Neural crest cell (in vitro differentiated cells): Measurements from ENCODE around the gene RGL1. TPM values are rescaled to one million over a fixed set of nuclear protein-coding genes. Genes with fewer than 3 reads are reported as not detected.

Experiments
- DNase-seq: peaks from one replicate; pipeline ENCODE4 v3.0.0; 2021; ENCODE audit warnings: low read depth, mixed read lengths, low spot score
- H3K27ac Mint-ChIP-seq: one replicate; pipeline ENCODE4 v1.8.0; 2021; ENCODE audit warnings: mild to moderate bottlenecking, mixed read lengths; ENCODE audit not compliant: unreplicated experiment
- H3K27me3 Mint-ChIP-seq: 2 replicates; pipeline ENCODE4 v1.8.0; 2021; ENCODE audit warnings: low read depth, mild to moderate bottlenecking, mixed read lengths
- H3K36me3 Mint-ChIP-seq: 2 replicates; pipeline ENCODE4 v1.8.0; 2021; ENCODE audit warnings: low read depth, mild to moderate bottlenecking, mixed read lengths
- H3K4me1 Mint-ChIP-seq: 2 replicates; pipeline ENCODE4 v1.8.0; 2021; ENCODE audit warnings: mixed read lengths
- H3K4me3 Mint-ChIP-seq: one replicate; pipeline ENCODE4 v1.8.0; 2021; ENCODE audit warnings: mild to moderate bottlenecking, mixed read lengths
- H3K9me3 Mint-ChIP-seq: 2 replicates; pipeline ENCODE4 v1.8.0; 2021; ENCODE audit warnings: mixed read lengths
- total RNA-seq: library from RNA; stranded (reverse); gene quantifications from 2 replicates; pipeline ENCODE4 v1.2.1, GENCODE V29; 2021
- TF ChIP-seq, protein P1 (sequence below): fragments of 200-600 bp; sonication (generic); conservative IDR thresholded peaks from 2 replicates; pipeline ENCODE4 v1.5.0; 2021; ENCODE audit warnings: antibody characterized with exemption, mild to moderate bottlenecking

Gene RGL1
- total RNA-seq, 1 donor from 2014 or later = 13.6 TPM

- DNase-seq = no peak
- peaks cover 37% of the 10 kb centered on the region for H3K36me3 Mint-ChIP-seq
- H3K27ac Mint-ChIP-seq = no peak overlapping the region
- no peaks in the 10 kb centered on the region for H3K4me1 Mint-ChIP-seq
- TF ChIP-seq, protein P1, sequence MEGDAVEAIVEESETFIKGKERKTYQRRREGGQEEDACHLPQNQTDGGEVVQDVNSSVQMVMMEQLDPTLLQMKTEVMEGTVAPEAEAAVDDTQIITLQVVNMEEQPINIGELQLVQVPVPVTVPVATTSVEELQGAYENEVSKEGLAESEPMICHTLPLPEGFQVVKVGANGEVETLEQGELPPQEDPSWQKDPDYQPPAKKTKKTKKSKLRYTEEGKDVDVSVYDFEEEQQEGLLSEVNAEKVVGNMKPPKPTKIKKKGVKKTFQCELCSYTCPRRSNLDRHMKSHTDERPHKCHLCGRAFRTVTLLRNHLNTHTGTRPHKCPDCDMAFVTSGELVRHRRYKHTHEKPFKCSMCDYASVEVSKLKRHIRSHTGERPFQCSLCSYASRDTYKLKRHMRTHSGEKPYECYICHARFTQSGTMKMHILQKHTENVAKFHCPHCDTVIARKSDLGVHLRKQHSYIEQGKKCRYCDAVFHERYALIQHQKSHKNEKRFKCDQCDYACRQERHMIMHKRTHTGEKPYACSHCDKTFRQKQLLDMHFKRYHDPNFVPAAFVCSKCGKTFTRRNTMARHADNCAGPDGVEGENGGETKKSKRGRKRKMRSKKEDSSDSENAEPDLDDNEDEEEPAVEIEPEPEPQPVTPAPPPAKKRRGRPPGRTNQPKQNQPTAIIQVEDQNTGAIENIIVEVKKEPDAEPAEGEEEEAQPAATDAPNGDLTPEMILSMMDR = no peak
- no peaks in the 10 kb centered on the region for H3K27me3 Mint-ChIP-seq
- no peaks in the 10 kb centered on the region for H3K9me3 Mint-ChIP-seq
- H3K4me3 Mint-ChIP-seq = no peak overlapping the region
Measured at GRCh38 chr1:183898001-183898396, 93.1 kb downstream of the RGL1 start.

GRCh38 chr1:183898610-183899009 is 93.7 kb downstream of the RGL1 start:
- Mint-ChIP-seq H3K27ac (no peak overlapping the region), H3K27me3 (no peaks in the 10 kb centered on the region), H3K9me3 (no peaks in the 10 kb centered on the region), H3K36me3 (peaks cover 36% of the 10 kb centered on the region), H3K4me3 (no peak overlapping the region), H3K4me1 (no peaks in the 10 kb centered on the region)
- TF ChIP-seq, protein P1 = no peak
- no peak for DNase-seq

DNA sequence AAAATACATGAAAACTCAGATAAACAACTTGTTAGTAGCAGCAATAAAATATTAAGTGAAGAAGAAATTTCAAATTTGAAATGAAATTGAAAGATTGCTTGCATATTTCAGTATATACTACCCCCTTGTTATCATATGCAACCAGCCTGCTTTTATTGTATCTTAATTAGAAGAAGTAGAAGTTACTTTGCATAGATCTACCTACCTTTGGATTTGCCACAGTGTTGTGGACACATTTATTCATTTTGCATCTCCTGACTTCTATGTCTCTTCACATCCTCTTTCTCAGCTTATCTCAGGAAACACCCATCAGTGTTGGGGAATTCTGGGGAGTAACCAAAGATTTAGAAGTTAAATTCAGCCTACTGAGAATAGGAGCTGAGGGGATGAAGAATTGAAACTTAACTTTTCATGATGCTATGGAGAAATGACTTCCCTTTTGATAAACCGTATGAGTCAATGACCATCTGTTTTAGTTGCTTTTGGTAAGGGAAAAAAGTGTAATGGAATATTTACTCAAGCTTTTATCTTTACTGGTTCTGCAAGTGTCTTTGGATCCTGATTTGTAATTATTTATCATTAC is 96.9 kb downstream of the RGL1 start:
- Mint-ChIP-seq H3K9me3 (no peaks in the 10 kb centered on the region), H3K4me3 (no peak overlapping the region), H3K27me3 (no peaks in the 10 kb centered on the region), H3K27ac (peak overlapping the region; percentile 69), H3K36me3 (peaks cover 29% of the 10 kb centered on the region), H3K4me1 (no peaks in the 10 kb centered on the region)
- no peak for DNase-seq
- TF ChIP-seq, protein P1 = no peak

DNA sequence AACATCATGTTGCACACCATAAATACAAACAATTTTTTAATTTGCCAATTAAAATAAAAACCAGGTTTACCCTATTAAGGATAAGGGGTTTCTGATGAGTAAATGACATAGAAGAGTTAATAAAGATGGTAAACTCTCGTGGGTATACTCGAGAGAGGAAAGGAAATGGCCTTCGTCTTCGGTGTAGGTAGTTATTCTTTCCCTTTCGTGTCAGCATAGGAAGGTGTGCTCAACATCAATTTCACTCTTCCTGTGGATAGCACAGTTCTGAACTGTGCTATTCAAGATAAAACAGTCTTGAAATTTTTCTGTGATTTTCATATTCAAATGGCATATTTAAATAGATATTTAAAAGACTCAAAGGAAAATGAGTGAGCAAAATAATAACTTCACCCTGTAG is 98.2 kb downstream of the RGL1 start:
- no peak overlapping the region for H3K27ac Mint-ChIP-seq
- no peaks in the 10 kb centered on the region for H3K9me3 Mint-ChIP-seq
- peaks cover 28% of the 10 kb centered on the region for H3K36me3 Mint-ChIP-seq
- TF ChIP-seq, protein P1 = no peak
- no peak for DNase-seq
- no peaks in the 10 kb centered on the region for H3K27me3 Mint-ChIP-seq
- no peak overlapping the region for H3K4me3 Mint-ChIP-seq
- peaks cover 5% of the 10 kb centered on the region for H3K4me1 Mint-ChIP-seq

DNA sequence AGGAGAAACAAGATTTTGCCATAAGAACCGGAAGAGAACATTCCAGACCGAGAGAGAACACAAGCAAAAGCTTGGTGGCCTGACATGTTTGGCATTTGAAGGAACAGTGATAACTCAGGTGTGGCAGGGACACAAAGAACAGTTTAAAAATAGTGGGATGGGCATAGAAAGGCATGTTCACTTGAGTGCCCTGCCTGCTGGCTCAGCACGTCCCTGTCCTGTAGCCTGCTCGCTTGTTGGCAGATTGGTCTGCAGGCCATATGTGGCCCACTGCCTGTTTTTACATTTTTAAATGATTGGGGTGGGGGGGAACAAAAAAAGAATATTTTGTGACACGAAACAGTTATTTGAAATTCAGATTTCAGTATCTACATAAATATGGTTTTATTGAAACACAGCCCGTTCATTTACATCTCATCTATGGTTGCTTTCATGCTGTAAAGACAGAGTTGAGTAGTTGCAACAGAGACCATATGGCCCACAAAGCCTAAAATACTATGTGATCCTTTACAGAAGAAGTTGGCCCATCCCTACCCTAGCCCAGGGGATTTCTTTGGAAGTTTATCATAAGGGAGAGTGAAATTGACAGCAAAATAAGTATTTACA is 100.7 kb downstream of the RGL1 start:
- Mint-ChIP-seq H3K9me3 (no peaks in the 10 kb centered on the region), H3K27ac (no peak overlapping the region), H3K4me1 (peaks cover 5% of the 10 kb centered on the region), H3K4me3 (no peak overlapping the region), H3K36me3 (peaks cover 44% of the 10 kb centered on the region), H3K27me3 (no peaks in the 10 kb centered on the region)
- no peak for DNase-seq
- TF ChIP-seq, protein P1 = no peak
